Prostate gland (tissue), 2 donors: Measurements from ENCODE around the gene SLC7A6OS. TPM values are rescaled to one million over a fixed set of nuclear protein-coding genes. Genes with fewer than 3 reads are reported as not detected.

Experiments
- DNase-seq: peaks from one replicate; pipeline ENCODE4 v3.0.0-alpha.2; 2019; ENCODE audit warnings: low spot score
- H3K27ac ChIP-seq, 2 donors: fragments of 200-600 bp; sonication (generic); 2 replicates each; pipeline ENCODE4 v1.5.1; 2017 to 2019
- H3K27me3 ChIP-seq: fragments of 200-600 bp; sonication (generic); replicated peaks from 2 replicates; pipeline ENCODE4 v1.5.1; 2019; ENCODE audit not compliant: insufficient read depth
- H3K36me3 ChIP-seq, 2 donors: fragments of 200-600 bp; sonication (generic); 1 replicate in 1 of 2; 2 replicates in 1 of 2; pipeline versions ENCODE4 v1.5.1 to v1.8.1; 2017 to 2019
- H3K4me1 ChIP-seq: fragments of 200-600 bp; sonication (generic); replicated peaks from 2 replicates; pipeline ENCODE4 v1.5.1; 2019
- H3K4me3 ChIP-seq, 2 donors: fragments of 200-600 bp; sonication (generic); 2 replicates each; pipeline ENCODE4 v1.5.1; 2017 to 2019
- H3K9me3 ChIP-seq: fragments of 200-600 bp; sonication (generic); 2 replicates; pipeline ENCODE4 v1.5.1; 2017
- POLR2A ChIP-seq: fragments of 450-650 bp; IDR thresholded peaks from one replicate; pipeline ENCODE4 v1.6.1; 2016; ENCODE audit warnings: antibody characterized with exemption, mild to moderate bottlenecking
- POLR2AphosphoS5 ChIP-seq: sonication (generic); formaldehyde crosslinking; IDR thresholded peaks from one replicate; pipeline ENCODE4 v1.6.1; 2017; ENCODE audit warnings: antibody characterized with exemption
- WGBS: methylation state at CpG from one replicate; pipeline ENCODE4 v1.1.5; 2018; 5-methylcytosine and 5-hydroxymethylcytosine counted together
- intact Hi-C: fragments of 100-400 bp; cut with DNase I; formaldehyde crosslinking; loops from one replicate; pipeline ENCODE4 v1.14.2; 2022
- total RNA-seq, 2 donors: library from RNA; depleted of rRNA; stranded (reverse); fragments of >200 nt; gene quantifications; one replicate each; pipeline ENCODE4 v1.1.0, GENCODE V29; 2016
- TF ChIP-seq, protein P1 (sequence below), 4 experiments: fragments of 200-600 bp in 2 of 4; fragments of 450-650 bp in 2 of 4; sonication (generic) in 2 of 4; IDR thresholded peaks; 1 replicate in 3 of 4; 2 replicates in 1 of 4; pipeline ENCODE4 v1.5.1; 2016 to 2019; ENCODE audit warnings: antibody characterized with exemption in 4 of 4, mild to moderate bottlenecking in 2 of 4, moderate library complexity in 2 of 4

Gene SLC7A6OS
- total RNA-seq, 2 donors from 2014 or later: 10.0 to 23.6 TPM

DNA sequence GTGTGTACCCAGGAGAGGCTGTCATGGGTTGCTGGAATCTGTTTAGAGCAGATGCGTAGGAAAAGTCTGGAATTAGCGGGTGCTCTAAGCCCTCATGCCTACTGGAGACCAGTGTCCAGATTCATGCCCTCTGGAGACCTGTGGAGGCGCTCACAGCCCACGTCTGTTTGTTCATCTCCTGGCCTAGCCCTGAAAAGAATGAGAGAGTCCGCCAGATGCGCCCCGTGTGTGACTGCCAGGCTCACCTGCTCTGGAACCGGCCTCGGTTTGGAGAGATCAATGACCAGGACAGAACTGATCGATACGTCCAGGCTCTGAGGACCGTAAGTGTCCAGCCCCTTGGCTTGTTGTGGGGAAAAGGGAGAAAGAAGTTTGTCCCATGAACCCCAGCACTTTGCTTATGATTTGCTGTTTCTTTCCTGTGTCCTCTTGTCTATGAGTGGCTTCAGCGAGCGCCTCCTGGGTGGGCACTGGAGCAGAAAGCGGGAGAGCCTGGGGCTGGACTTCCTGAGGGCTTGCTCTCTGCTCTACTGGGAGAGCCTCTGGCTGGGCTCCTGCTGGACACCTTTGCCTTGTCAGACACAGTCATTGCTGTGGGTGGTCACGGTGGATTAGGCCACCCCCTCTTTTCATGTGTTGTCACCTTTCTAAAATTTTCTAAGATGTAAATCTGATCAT is 35.4 kb upstream of the SLC7A6OS start:
- Histone ChIP-seq H3K27ac (no peak overlapping the region), H3K4me1 (no peaks in the 10 kb centered on the region), H3K36me3 (peaks cover 0 to 4% of the 10 kb centered on the region in 2 donors), H3K9me3 (no peaks in the 10 kb centered on the region), H3K4me3 (no peak overlapping the region), H3K27me3 (no peaks in the 10 kb centered on the region)
- DNase-seq: no peak
- TF ChIP-seq, protein P1, sequence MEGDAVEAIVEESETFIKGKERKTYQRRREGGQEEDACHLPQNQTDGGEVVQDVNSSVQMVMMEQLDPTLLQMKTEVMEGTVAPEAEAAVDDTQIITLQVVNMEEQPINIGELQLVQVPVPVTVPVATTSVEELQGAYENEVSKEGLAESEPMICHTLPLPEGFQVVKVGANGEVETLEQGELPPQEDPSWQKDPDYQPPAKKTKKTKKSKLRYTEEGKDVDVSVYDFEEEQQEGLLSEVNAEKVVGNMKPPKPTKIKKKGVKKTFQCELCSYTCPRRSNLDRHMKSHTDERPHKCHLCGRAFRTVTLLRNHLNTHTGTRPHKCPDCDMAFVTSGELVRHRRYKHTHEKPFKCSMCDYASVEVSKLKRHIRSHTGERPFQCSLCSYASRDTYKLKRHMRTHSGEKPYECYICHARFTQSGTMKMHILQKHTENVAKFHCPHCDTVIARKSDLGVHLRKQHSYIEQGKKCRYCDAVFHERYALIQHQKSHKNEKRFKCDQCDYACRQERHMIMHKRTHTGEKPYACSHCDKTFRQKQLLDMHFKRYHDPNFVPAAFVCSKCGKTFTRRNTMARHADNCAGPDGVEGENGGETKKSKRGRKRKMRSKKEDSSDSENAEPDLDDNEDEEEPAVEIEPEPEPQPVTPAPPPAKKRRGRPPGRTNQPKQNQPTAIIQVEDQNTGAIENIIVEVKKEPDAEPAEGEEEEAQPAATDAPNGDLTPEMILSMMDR (IDR thresholded peaks at IDR 0.05): no peak
- TF ChIP-seq POLR2AphosphoS5: no peak
- TF ChIP-seq POLR2A: no peak
- intact Hi-C loops: no loop called here
- WGBS: 93% methylated on average over 16 of the region's 16 CpGs

DNA sequence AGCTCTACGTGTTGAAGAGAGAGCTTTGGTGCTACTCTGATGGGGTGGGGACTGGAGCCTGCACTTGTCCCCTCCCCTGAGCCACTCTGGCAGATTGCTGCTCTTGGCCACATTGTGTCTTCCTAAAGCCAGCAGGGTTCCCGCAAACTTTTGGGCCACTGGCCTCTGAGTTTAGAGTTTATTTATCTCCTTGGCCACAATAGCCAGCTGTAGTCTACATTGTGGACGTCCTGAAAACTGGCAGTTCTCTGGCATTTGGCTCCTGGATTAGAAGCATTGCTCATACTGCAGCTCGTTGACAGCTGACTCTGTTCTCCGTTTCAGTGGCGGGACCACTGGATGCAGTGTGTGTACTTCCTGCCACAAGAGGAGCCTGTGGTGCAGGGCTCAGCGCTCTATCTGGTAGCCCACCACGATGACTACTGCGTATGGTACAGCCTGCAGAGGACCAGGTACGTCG is 34.6 kb upstream of the SLC7A6OS start:
- Histone ChIP-seq H3K27me3 (no peaks in the 10 kb centered on the region), H3K36me3 (peaks cover 0 to 4% of the 10 kb centered on the region in 2 donors), H3K4me3 (no peak overlapping the region), H3K4me1 (no peaks in the 10 kb centered on the region), H3K27ac (no peak overlapping the region), H3K9me3 (no peaks in the 10 kb centered on the region)
- TF ChIP-seq POLR2A (no peak), POLR2AphosphoS5 (no peak)
- TF ChIP-seq, protein P1 (IDR thresholded peaks at IDR 0.05): no peak
- DNase-seq: no peak
- 81% methylated on average over 11 of the region's 11 CpGs for WGBS
- intact Hi-C loops: no loop called here

DNA sequence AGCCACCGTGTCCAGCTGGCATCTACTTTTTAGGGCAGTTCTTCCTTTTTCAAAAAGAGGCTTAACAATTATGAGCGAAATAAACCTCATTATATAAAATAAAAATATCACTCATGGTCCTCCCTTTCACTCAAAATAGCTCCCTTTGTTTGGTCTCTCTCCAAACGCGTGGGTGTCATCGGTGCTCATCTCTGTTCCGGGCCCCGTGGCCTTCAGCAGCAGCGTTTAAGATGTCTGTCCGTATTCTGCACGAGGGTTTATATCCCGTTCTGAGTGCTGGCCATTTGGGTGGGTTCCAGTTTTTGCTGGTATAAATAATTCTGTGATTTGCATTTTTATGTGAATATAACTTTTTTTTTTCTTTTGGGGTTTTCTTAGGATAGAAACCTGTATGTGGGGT is 33.5 kb upstream of the SLC7A6OS start:
- TF ChIP-seq, protein P1 (IDR thresholded peaks at IDR 0.05): no peak
- TF ChIP-seq POLR2A (no peak), POLR2AphosphoS5 (no peak)
- Histone ChIP-seq H3K4me1 (no peaks in the 10 kb centered on the region), H3K9me3 (no peaks in the 10 kb centered on the region), H3K27me3 (no peaks in the 10 kb centered on the region), H3K4me3 (no peak overlapping the region), H3K27ac (no peak overlapping the region), H3K36me3 (peaks cover 0 to 7% of the 10 kb centered on the region in 2 donors)
- WGBS: 79% methylated on average over 11 of the region's 11 CpGs
- intact Hi-C loops: no loop called here
- no peak for DNase-seq

DNA sequence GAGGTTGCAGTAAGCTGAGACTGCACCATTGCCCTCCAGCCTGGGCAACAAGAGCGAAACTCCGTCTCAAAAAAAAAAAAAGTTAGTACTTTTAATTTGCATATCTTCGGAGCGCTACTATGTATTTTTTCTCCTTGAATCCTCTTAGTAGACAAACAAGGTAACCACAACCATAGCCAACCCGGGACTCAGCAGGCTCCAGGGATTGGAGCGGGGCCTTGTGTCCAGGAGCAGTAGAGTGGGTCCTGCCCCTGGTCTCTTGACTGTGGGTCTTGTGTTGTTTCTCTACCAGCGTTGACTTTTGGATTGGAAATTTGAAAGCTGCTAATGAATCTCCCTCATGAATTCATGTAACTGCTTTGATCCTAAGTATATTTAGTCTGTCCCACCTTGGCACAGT is 32.4 kb upstream of the SLC7A6OS start:
- no peak for DNase-seq
- TF ChIP-seq POLR2A (no peak), POLR2AphosphoS5 (no peak)
- TF ChIP-seq, protein P1 (IDR thresholded peaks at IDR 0.05): no peak
- no peaks in the 10 kb centered on the region for H3K4me1 ChIP-seq
- intact Hi-C loops: no loop called here
- H3K36me3 ChIP-seq: peaks cover 0 to 12% of the 10 kb centered on the region in 2 donors
- H3K4me3 ChIP-seq: no peak overlapping the region
- no peak overlapping the region for H3K27ac ChIP-seq
- WGBS: 95% methylated on average over 7 of the region's 7 CpGs
- no peaks in the 10 kb centered on the region for H3K27me3 ChIP-seq
- H3K9me3 ChIP-seq: no peaks in the 10 kb centered on the region

DNA sequence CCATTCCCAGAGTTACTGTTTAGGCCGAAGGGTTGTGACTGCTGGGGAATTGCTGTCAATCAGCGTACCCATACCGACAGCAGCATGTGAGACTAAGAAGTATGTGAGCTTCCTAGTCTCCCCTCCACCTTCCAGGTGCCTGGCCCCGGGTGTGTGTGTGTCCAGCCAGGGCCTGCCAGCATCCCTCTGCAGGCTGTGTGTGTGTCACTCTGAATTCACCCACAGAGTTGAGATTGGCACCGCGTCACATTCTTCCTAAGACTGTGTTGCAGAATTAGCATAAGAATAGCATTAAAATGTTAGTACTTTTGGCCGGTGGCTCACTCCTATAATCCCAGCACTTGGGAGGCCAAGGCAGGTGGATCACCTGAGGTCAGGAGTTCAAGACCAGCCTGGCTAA is 31.9 kb upstream of the SLC7A6OS start:
- no peak overlapping the region for H3K4me3 ChIP-seq
- no peaks in the 10 kb centered on the region for H3K27me3 ChIP-seq
- peaks cover 0 to 12% of the 10 kb centered on the region in 2 donors for H3K36me3 ChIP-seq
- no peak overlapping the region for H3K27ac ChIP-seq
- DNase-seq: no peak
- no peak for TF ChIP-seq POLR2A
- no peak for TF ChIP-seq POLR2AphosphoS5
- TF ChIP-seq, protein P1 (IDR thresholded peaks at IDR 0.05): no peak
- H3K4me1 ChIP-seq: no peaks in the 10 kb centered on the region
- intact Hi-C loops: no loop called here
- no peaks in the 10 kb centered on the region for H3K9me3 ChIP-seq
- 86% methylated on average over 4 of the region's 7 CpGs for WGBS
